Fibroblast of lung (primary cell): Measurements from ENCODE around the gene RBM20.

Experiments used
- EZH2 ChIP-seq: IDR thresholded peaks from 2 replicates; pipeline ENCODE4 v1.5.1; 2012; ENCODE audit warnings: low read length, control low read depth, mild to moderate bottlenecking; ENCODE audit errors: missing control alignments
- TF ChIP-seq, protein P1 (sequence below), 2 donors: IDR thresholded peaks in 1 of 2; conservative IDR thresholded peaks in 1 of 2; 1 replicate in 1 of 2; 2 replicates in 1 of 2; pipeline ENCODE4 v1.5.1; 2011 to 2012; ENCODE audit warnings: low read length in 2 of 2, control low read depth in 1 of 2, inconsistent platforms in 1 of 2, low read depth in 1 of 2, mild to moderate bottlenecking in 1 of 2

DNA sequence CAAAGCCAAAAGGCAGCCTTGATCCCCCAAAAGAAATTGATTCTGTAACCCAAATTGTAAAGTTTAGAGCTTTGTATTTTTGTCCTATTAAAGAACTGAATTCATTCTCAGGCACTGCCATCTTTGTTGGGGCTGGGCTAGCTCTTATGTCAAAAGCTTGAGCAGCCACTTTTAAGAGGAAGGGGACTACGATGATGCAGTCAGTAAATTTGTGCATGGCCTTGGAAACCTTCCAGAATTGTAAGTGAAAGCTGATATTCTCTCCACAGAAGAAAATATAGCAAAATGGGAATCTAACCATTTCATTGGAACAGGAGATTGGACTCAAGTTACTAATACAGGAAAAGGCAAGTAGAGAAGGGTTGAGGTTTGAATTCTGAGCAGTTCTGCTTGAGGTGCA is 50.1 kb downstream of the RBM20 start:
- TF ChIP-seq, protein P1, sequence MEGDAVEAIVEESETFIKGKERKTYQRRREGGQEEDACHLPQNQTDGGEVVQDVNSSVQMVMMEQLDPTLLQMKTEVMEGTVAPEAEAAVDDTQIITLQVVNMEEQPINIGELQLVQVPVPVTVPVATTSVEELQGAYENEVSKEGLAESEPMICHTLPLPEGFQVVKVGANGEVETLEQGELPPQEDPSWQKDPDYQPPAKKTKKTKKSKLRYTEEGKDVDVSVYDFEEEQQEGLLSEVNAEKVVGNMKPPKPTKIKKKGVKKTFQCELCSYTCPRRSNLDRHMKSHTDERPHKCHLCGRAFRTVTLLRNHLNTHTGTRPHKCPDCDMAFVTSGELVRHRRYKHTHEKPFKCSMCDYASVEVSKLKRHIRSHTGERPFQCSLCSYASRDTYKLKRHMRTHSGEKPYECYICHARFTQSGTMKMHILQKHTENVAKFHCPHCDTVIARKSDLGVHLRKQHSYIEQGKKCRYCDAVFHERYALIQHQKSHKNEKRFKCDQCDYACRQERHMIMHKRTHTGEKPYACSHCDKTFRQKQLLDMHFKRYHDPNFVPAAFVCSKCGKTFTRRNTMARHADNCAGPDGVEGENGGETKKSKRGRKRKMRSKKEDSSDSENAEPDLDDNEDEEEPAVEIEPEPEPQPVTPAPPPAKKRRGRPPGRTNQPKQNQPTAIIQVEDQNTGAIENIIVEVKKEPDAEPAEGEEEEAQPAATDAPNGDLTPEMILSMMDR (conservative IDR thresholded peaks at IDR 0.05 in 1 of 2, IDR thresholded peaks at IDR 0.05 in 1 of 2; ENCODE audit: low read depth in 1 of 2, low read length in 2 of 2) = no peak
- no peak for TF ChIP-seq EZH2
